DND-41 (cell line): ENCODE measurements around the gene ARHGEF7.

Source experiments
- ATAC-seq: fragments of 200-7000 bp; cut with Tn5 transposase; 3 replicates; pipeline ENCODE4 v1.9.1; 2021; ENCODE audit warnings: low read depth; ENCODE audit not compliant: insufficient read depth
- DNase-seq: peaks from one replicate; pipeline ENCODE4 v3.0.0-alpha.2; 2020
- H2AFZ ChIP-seq: 2 replicates; pipeline ENCODE4 v1.6.0; 2012; ENCODE audit warnings: low read depth, low read length
- H3K27ac ChIP-seq: 2 replicates; pipeline ENCODE4 v1.5.1; 2012; ENCODE audit warnings: low read length, inconsistent platforms
- H3K27me3 ChIP-seq: fragments of 200-600 bp; sonication (generic); 2 replicates; pipeline ENCODE4 v1.6.0; 2012; ENCODE audit warnings: low read length, mild to moderate bottlenecking, inconsistent platforms; ENCODE audit not compliant: insufficient read depth, poor library complexity
- H3K36me3 ChIP-seq: 2 replicates; pipeline ENCODE4 v1.5.1; 2012; ENCODE audit warnings: low read length, inconsistent platforms; ENCODE audit not compliant: insufficient read depth
- H3K4me1 ChIP-seq: 2 replicates; pipeline ENCODE4 v1.5.1; 2012; ENCODE audit warnings: mild to moderate bottlenecking, low read length; ENCODE audit not compliant: insufficient read depth
- H3K4me2 ChIP-seq: 2 replicates; pipeline ENCODE4 v1.6.0; 2012; ENCODE audit warnings: mild to moderate bottlenecking, moderate library complexity, low read length, inconsistent platforms; ENCODE audit not compliant: insufficient read depth
- H3K4me3 ChIP-seq, 2 experiments: fragments of 200-600 bp in 1 of 2; shearing (Covaris generic) in 1 of 2; 2 replicates each; pipeline ENCODE4 v1.5.1; 2012 to 2016; ENCODE audit warnings: inconsistent platforms in 2 of 2, low read length in 2 of 2, mild to moderate bottlenecking in 2 of 2, low read depth in 1 of 2, moderate library complexity in 1 of 2
- H3K79me2 ChIP-seq: 2 replicates; pipeline ENCODE4 v1.6.0; 2012; ENCODE audit warnings: low read length, inconsistent platforms; ENCODE audit not compliant: insufficient read depth
- H3K9ac ChIP-seq: 2 replicates; pipeline ENCODE4 v1.6.0; 2012; ENCODE audit warnings: low read depth, mild to moderate bottlenecking, inconsistent platforms, low read length, moderate library complexity
- H3K9me3 ChIP-seq: 2 replicates; pipeline ENCODE4 v1.5.1; 2012; ENCODE audit warnings: low read length, moderate library complexity, mild to moderate bottlenecking, inconsistent platforms; ENCODE audit not compliant: insufficient read depth, severe bottlenecking
- H4K20me1 ChIP-seq: 2 replicates; pipeline ENCODE4 v1.6.0; 2012; ENCODE audit warnings: low read length; ENCODE audit not compliant: insufficient read depth
- CTCF ChIP-seq: IDR thresholded peaks from 2 replicates; pipeline ENCODE4 v1.5.1; 2012; ENCODE audit warnings: borderline replicate concordance, low read length, moderate library complexity, mild to moderate bottlenecking; ENCODE audit not compliant: poor library complexity, severe bottlenecking; ENCODE audit errors: extremely low read depth
- EZH2 ChIP-seq: IDR thresholded peaks from 3 replicates; pipeline ENCODE4 v1.6.1; 2012; ENCODE audit warnings: borderline replicate concordance, low read depth, mild to moderate bottlenecking, moderate library complexity, low read length, inconsistent platforms; ENCODE audit not compliant: severe bottlenecking

ARHGEF7 gene

DNA sequence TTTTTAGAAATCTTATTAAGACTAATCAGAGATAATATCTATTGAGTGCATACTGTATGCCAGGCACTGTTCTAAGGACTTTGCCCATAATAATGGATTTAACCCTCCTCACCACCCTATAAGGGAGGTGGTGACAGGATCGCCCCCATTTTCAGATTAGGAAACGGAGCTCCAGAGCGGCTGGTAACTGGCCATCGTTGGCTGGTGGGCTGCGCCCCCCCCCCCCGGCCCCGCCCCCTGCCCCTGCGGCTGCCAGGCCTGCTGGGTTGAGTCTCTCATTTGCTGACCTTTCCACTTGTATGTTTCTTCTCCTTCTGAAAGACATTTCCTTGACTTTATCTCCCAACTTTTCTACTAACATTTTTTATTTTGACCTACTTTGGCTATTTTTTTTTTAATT is 8.5 kb downstream of the ARHGEF7 start:
- no peak overlapping the region for H3K4me3 ChIP-seq
- no peak overlapping the region for H3K27ac ChIP-seq
- ATAC-seq (no peak), DNase-seq (no peak)
- H3K9me3 ChIP-seq = no peaks in the 10 kb centered on the region
- no peaks in the 10 kb centered on the region for H3K36me3 ChIP-seq
- TF ChIP-seq CTCF (no peak), EZH2 (no peak)
- H3K9ac ChIP-seq = no peak overlapping the region
- H3K4me1 ChIP-seq = no peaks in the 10 kb centered on the region
- no peak overlapping the region for H2AFZ ChIP-seq
- H3K27me3 ChIP-seq = no peaks in the 10 kb centered on the region
- H4K20me1 ChIP-seq = no peaks in the 10 kb centered on the region
- no peak overlapping the region for H3K4me2 ChIP-seq
- no peaks in the 10 kb centered on the region for H3K79me2 ChIP-seq

GRCh38 chr13:111126509-111126908 is 11.4 kb downstream of the ARHGEF7 start:
- Histone ChIP-seq H2AFZ (no peak overlapping the region), H3K4me1 (no peaks in the 10 kb centered on the region), H3K4me3 (no peak overlapping the region), H4K20me1 (no peaks in the 10 kb centered on the region), H3K27me3 (no peaks in the 10 kb centered on the region), H3K79me2 (no peaks in the 10 kb centered on the region), H3K4me2 (no peak overlapping the region), H3K9ac (no peak overlapping the region), H3K27ac (no peak overlapping the region), H3K9me3 (no peaks in the 10 kb centered on the region), H3K36me3 (no peaks in the 10 kb centered on the region)
- DNase-seq (no peak), ATAC-seq (no peak)
- no peak for TF ChIP-seq CTCF
- TF ChIP-seq EZH2 = no peak

DNA sequence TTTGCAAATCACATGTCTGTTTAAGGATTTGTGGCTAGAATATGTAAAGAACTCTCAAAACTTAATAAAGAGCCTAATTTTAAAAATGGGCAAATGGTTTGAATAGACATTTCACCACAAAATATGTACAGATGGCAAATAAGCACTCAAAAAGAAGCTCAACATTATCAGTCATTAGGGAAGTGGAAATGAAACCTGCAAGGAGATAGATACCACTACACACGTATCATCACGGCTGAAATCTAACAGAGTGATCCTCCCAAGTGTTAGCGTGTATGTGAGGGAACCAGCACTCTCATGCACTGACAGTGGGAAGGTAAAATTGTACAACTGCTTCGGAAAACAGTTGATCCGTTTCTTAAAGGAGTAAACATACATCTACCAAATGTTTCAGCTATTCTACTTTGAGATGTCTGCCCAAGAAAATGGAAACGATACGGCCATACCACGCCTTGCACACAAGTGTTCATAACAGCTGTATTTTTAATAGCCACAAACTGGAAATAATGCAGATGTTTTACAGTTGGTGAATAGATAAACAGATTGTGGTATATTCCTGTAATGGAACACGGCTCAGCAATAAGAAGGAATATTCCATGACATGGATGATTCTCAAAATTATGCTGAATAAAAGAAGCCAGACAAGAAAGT is 14.5 kb downstream of the ARHGEF7 start:
- no peaks in the 10 kb centered on the region for H3K79me2 ChIP-seq
- H3K4me1 ChIP-seq = no peaks in the 10 kb centered on the region
- H3K9ac ChIP-seq = no peak overlapping the region
- H3K36me3 ChIP-seq = no peaks in the 10 kb centered on the region
- no peaks in the 10 kb centered on the region for H4K20me1 ChIP-seq
- TF ChIP-seq CTCF (no peak), EZH2 (no peak)
- H3K27ac ChIP-seq = no peak overlapping the region
- H2AFZ ChIP-seq = no peak overlapping the region
- no peak for ATAC-seq
- no peak overlapping the region for H3K4me2 ChIP-seq
- H3K27me3 ChIP-seq = no peaks in the 10 kb centered on the region
- H3K9me3 ChIP-seq = no peaks in the 10 kb centered on the region
- H3K4me3 ChIP-seq = no peak overlapping the region
- DNase-seq = no peak
